Measurements from ENCODE around the gene MORF4L1. TPM values are rescaled to one million over a fixed set of nuclear protein-coding genes. Genes with fewer than 3 reads are reported as not detected.
"Not testable (repeated sequence)": the region's sequence is repeated elsewhere in the genome, so short reads cannot be mapped to it uniquely, and the experiment has no call there.

The MORF4L1 gene
- total RNA-seq, 2 experiments from 2014 or later: 275 to 293 TPM

GRCh38 chr15:78873793-78874765, 1.4 kb downstream of the MORF4L1 start:
- peak; percentile 22 for DNase-seq
- H3K27me3 Mint-ChIP-seq: no peaks in the 10 kb centered on the region
- H3K27ac Mint-ChIP-seq: peak overlapping the region; percentile 99
- peaks cover 39% of the 10 kb centered on the region for H3K4me1 Mint-ChIP-seq
- H3K9me3 Mint-ChIP-seq: no peaks in the 10 kb centered on the region
- H3K36me3 Mint-ChIP-seq: peaks cover 29% of the 10 kb centered on the region
- H3K4me3 Mint-ChIP-seq: peak overlapping the region; percentile 93

- no peak for DNase-seq
- Mint-ChIP-seq H3K9me3 (no peaks in the 10 kb centered on the region), H3K4me3 (peak overlapping the region; percentile 93), H3K36me3 (peaks cover 32% of the 10 kb centered on the region), H3K27me3 (no peaks in the 10 kb centered on the region), H3K4me1 (peaks cover 52% of the 10 kb centered on the region), H3K27ac (peak overlapping the region; percentile 99)
Observed at GRCh38 chr15:78875107-78875914, 2.6 kb downstream of the MORF4L1 start.

DNA sequence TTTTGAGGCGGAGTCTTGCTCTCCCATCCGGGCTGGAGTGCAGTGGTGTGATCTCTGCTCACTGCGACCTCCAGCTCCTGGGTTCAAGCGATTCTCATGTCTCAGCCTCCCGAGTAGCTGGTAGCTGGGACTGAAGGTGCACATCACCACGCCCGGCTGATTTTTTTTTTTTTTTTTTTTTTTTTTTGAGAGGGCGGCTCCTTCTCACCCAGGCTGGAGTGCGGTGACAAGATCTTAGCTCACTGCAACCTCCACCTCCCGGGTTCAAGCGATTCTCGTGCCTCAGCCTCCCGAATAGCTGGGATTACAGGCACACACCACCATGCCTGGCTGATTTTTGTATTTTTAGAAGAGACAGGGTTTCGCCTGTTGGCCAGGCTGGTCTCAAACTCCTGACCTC, 4.3 kb downstream of the MORF4L1 start:
- H3K4me3 Mint-ChIP-seq: peak overlapping the region; percentile 59
- not testable (repeated sequence) for H3K9me3 Mint-ChIP-seq, H3K27ac Mint-ChIP-seq, DNase-seq, H3K27me3 Mint-ChIP-seq
- peaks cover 63% of the 10 kb centered on the region for H3K4me1 Mint-ChIP-seq
- peaks cover 39% of the 10 kb centered on the region for H3K36me3 Mint-ChIP-seq

DNA sequence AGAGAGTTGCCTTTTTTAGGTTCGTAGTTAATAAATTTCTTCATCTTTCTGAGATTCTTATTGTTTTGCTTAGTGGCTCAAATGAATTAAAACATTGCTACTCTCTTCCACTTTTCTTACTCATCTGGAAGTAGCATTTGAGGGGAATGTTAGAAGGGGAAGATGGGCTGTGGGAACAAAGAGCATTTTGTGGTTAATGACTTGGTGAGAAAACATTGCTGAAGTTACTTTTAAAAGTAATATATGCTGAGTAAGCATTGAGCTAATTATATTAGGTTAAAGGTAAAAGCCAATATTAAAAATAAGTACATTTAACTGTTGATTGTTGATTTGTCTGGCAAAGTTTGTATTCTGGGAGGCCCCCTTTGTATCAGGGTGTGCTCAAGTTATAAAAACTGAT, 5.7 kb downstream of the MORF4L1 start:
- Mint-ChIP-seq H3K36me3 (peaks cover 39% of the 10 kb centered on the region), H3K27me3 (no peaks in the 10 kb centered on the region), H3K27ac (peak overlapping the region; percentile 4), H3K4me1 (peaks cover 61% of the 10 kb centered on the region), H3K9me3 (no peaks in the 10 kb centered on the region), H3K4me3 (peak overlapping the region; percentile 7)
- DNase-seq: no peak

DNA sequence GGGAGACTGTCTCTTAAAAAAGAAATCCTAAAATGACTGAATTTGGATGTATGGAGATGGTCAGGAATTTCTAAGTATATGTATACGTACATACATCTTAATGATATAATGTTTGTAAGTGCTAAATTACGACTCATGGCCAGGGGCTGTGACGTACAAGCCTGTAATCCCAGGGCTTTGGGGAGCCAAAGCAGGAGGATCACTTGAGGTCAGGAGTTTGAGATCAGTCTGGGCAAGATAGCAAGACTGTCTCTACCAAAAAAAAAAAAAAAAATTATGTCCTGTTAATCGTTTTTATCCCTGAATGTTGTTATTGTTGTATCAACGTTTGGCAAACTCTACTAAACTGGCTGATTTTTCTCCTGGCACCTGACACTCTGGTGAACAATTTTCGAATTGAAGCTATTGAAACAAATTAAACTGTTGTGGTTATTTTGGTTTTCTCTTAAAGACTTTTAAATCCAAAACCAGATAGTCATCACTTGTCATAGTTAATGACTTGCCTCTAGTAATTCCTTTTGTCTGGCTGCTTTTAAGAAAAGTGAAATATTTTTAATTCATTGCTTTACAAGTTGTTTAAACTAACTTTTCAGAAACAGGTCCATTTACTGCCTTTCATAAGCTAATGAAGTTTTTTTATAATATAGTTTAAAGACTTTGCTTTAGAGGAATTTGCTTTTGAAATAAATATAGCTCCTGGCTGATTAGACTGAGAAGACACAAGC, 7.0 kb downstream of the MORF4L1 start:
- peaks cover 63% of the 10 kb centered on the region for H3K4me1 Mint-ChIP-seq
- no peaks in the 10 kb centered on the region for H3K9me3 Mint-ChIP-seq
- H3K36me3 Mint-ChIP-seq: peaks cover 35% of the 10 kb centered on the region
- H3K27me3 Mint-ChIP-seq: no peaks in the 10 kb centered on the region
- H3K27ac Mint-ChIP-seq: peak overlapping the region; percentile 63
- no peak overlapping the region for H3K4me3 Mint-ChIP-seq
- DNase-seq: no peak

DNA sequence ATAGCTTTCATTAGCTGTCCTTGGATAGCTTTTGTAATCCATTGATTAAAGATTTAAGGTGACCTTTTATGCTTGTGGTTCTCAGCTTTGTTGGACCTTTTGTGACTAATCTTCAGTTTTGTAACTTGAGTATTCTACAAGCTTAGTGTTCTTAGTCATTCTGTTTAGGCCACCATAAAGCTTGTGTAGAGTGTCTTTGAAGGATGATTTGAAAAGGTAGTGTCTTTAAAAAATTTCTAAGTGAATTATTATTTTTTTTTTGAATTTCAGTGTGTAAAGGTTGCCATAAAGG, 7.5 kb downstream of the MORF4L1 start:
- H3K9me3 Mint-ChIP-seq: no peaks in the 10 kb centered on the region
- peaks cover 63% of the 10 kb centered on the region for H3K4me1 Mint-ChIP-seq
- DNase-seq: no peak
- no peaks in the 10 kb centered on the region for H3K27me3 Mint-ChIP-seq
- no peak overlapping the region for H3K4me3 Mint-ChIP-seq
- peaks cover 30% of the 10 kb centered on the region for H3K36me3 Mint-ChIP-seq
- peak overlapping the region; percentile 63 for H3K27ac Mint-ChIP-seq

- no peaks in the 10 kb centered on the region for H3K27me3 Mint-ChIP-seq
- H3K36me3 Mint-ChIP-seq: peaks cover 29% of the 10 kb centered on the region
- H3K9me3 Mint-ChIP-seq: no peaks in the 10 kb centered on the region
- no peak for DNase-seq
- H3K27ac Mint-ChIP-seq: peak overlapping the region; percentile 25
- H3K4me3 Mint-ChIP-seq: no peak overlapping the region
- H3K4me1 Mint-ChIP-seq: peaks cover 62% of the 10 kb centered on the region
Observed at GRCh38 chr15:78880813-78881212, 8.1 kb downstream of the MORF4L1 start.

DNA sequence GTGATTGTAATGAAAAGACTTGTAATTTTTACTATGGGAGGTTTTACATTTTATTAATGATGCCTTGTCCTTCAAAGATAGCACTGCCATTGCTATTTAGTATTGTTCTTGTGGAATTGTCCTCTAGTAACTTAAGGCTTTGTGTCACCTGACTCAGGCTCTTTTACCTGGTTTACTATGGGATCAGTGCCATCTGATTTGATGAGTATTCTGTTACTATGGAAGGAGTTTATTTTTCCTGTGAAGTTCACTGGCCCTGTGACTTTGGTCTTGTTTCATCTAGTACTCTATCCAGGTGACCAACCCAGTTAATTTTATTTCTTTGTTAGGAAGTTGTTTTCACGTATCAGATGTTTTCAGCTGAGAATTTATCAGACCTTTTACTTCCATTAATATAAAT, 9.0 kb downstream of the MORF4L1 start:
- Mint-ChIP-seq H3K36me3 (peaks cover 35% of the 10 kb centered on the region), H3K27me3 (no peaks in the 10 kb centered on the region), H3K27ac (peak overlapping the region; percentile 38), H3K9me3 (no peaks in the 10 kb centered on the region), H3K4me3 (no peak overlapping the region), H3K4me1 (peaks cover 56% of the 10 kb centered on the region)
- DNase-seq: no peak

DNA sequence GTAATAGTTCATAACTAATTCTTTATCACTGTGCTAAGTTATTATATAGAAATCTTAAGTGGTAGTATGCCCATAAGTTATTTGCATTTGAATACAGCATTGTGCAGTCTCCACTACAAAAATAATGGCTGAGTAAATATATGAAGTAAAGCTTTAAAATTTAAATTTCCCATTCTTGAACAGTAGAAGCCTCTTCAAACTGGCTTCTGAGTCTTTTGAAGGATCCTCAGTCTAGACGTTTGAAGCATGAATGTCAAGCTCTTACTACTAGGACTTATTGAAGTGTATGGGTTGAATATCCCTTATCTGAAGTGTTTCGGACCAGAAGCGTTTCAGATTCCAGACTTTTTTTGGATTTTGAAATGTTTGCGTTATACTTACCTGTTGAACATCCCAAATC, 16.3 kb downstream of the MORF4L1 start:
- Mint-ChIP-seq H3K9me3 (no peaks in the 10 kb centered on the region), H3K4me1 (peaks cover 29% of the 10 kb centered on the region), H3K36me3 (peaks cover 43% of the 10 kb centered on the region), H3K27me3 (no peaks in the 10 kb centered on the region), H3K27ac (no peak overlapping the region), H3K4me3 (no peak overlapping the region)
- no peak for DNase-seq

DNA sequence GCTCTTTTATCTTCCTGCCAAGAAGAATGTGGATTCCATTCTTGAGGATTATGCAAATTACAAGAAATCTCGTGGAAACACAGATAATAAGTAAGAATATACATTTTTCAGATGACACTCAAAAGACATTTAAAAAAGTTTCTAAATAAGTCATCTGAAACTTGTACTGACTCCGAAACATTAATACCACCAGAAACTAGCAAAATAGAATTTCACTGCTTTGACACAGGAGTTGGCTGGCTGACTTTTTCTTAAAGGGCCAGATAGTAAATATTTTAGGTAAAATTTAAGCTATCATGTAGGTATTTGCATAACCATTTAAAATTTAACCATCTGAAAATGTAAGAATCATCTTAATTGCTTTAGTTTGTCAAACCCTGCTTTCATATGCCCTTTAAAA, 20.8 kb downstream of the MORF4L1 start:
- Mint-ChIP-seq H3K4me1 (peaks cover 25% of the 10 kb centered on the region), H3K36me3 (peaks cover 38% of the 10 kb centered on the region), H3K9me3 (no peaks in the 10 kb centered on the region), H3K27me3 (no peaks in the 10 kb centered on the region), H3K4me3 (no peak overlapping the region), H3K27ac (peak overlapping the region; percentile 56)
- DNase-seq: no peak

DNA sequence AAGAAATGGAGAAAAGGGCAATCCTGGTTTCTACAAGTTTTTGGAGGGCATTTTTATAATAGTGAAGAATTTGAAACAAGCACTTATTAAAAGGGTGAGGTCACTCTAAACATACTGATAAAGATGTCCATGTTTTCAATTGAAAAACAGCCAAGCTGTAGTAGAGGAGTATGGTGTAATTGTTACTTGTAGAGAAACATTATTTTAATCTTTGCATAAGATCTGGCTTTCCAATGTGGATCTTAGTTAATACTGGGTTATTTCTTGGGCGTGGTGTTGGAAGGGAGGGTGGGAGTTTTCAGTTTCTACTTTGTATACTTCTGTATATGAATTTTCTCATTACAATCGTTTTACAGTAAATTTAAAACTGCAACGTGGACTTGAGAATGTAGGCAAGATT, 22.8 kb downstream of the MORF4L1 start:
- Mint-ChIP-seq H3K4me3 (no peak overlapping the region), H3K27ac (peak overlapping the region; percentile 0), H3K36me3 (peaks cover 35% of the 10 kb centered on the region), H3K9me3 (no peaks in the 10 kb centered on the region), H3K4me1 (peaks cover 22% of the 10 kb centered on the region), H3K27me3 (no peaks in the 10 kb centered on the region)
- no peak for DNase-seq

- H3K4me1 Mint-ChIP-seq: peaks cover 6% of the 10 kb centered on the region
- no peak overlapping the region for H3K4me3 Mint-ChIP-seq
- no peaks in the 10 kb centered on the region for H3K9me3 Mint-ChIP-seq
- H3K27ac Mint-ChIP-seq: peak overlapping the region; percentile 31
- H3K36me3 Mint-ChIP-seq: peaks cover 30% of the 10 kb centered on the region
- DNase-seq: no peak
- H3K27me3 Mint-ChIP-seq: no peaks in the 10 kb centered on the region
Observed at GRCh38 chr15:78898540-78898939, 25.9 kb downstream of the MORF4L1 start.

DNA sequence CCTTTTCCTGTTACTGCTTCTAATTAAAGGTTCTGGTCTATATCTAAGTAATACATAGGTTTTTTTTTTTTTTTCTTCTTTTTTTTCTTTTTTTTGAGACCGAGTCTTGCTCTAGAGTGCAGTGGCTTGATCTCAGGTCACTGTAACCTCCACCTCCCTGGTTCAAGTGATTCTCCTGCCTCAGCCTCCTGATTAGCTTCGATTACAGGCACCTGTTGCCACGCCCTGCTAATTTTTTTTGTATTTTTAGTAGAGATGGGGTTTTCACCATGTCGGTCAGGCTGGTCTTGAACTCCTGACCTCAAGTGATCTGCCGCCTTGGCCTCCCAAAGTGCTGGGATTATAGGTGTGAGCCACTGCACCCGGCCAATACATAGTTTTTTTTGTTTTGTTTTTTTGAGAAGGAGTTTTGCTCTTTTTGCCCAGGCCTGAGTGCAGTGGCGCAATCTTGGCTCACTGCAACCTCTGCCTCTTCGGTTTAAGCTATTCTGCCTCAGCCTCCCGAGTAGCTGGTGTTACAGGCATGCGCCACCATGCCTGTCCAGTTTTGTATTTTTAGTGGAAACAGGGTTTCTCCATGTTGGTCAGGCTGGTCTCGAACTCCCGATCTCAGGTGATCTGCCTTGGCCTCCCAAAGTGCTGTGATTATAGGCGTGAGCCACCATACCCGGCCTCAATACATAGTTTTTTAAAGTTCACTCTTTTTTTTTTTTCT, 28.3 kb downstream of the MORF4L1 start:
- peak overlapping the region; percentile 25 for H3K27ac Mint-ChIP-seq
- peaks cover 20% of the 10 kb centered on the region for H3K36me3 Mint-ChIP-seq

GRCh38 chr15:78902281-78903032, 29.8 kb downstream of the MORF4L1 start:
- peaks cover 28% of the 10 kb centered on the region for H3K36me3 Mint-ChIP-seq
- not testable (repeated sequence) for DNase-seq, H3K27me3 Mint-ChIP-seq, H3K4me3 Mint-ChIP-seq, H3K9me3 Mint-ChIP-seq, H3K4me1 Mint-ChIP-seq
- H3K27ac Mint-ChIP-seq: peak overlapping the region; percentile 7

More for the DNA sequence above, 28.3 kb downstream of the MORF4L1 start:
- H3K4me3 Mint-ChIP-seq, DNase-seq, H3K9me3 Mint-ChIP-seq, H3K4me1 Mint-ChIP-seq, H3K27me3 Mint-ChIP-seq: not testable (repeated sequence)

All from activated naive CD8-positive, alpha-beta T cell treated with anti-CD3 and anti-CD28 coated beads for 36 hours (primary cell).